Immature natural killer cell (primary cell): Measurements from ENCODE around the gene RNF41. TPM values are rescaled to one million over a fixed set of nuclear protein-coding genes. Genes with fewer than 3 reads are reported as not detected.
A peak's percentile ranks its signal among the peaks of the same experiment; 100 is the strongest.

ENCODE experiments used
- DNase-seq, 3 donors: peaks; one replicate each; pipeline ENCODE4 v3.0.0; 2022; ENCODE audit warnings: mixed read lengths in 1 of 3
- H3K27ac Mint-ChIP-seq, 6 donors: one replicate each; pipeline ENCODE4 v1.8.0; 2020; ENCODE audit warnings: mixed read lengths in 6 of 6, mild to moderate bottlenecking in 5 of 6, inconsistent platforms in 4 of 6, moderate library complexity in 3 of 6
- H3K27me3 Mint-ChIP-seq, 3 donors: one replicate each; pipeline ENCODE4 v1.8.0; 2020 to 2021; ENCODE audit warnings: low read depth in 3 of 3, mild to moderate bottlenecking in 3 of 3, mixed read lengths in 3 of 3, moderate library complexity in 3 of 3, inconsistent platforms in 1 of 3
- H3K36me3 Mint-ChIP-seq, 3 donors: one replicate each; pipeline ENCODE4 v1.8.0; 2020; ENCODE audit warnings: mixed read lengths in 3 of 3, inconsistent platforms in 2 of 3, mild to moderate bottlenecking in 2 of 3
- H3K4me1 Mint-ChIP-seq, 2 donors: one replicate each; pipeline ENCODE4 v1.8.0; 2020; ENCODE audit warnings: inconsistent platforms in 2 of 2, mild to moderate bottlenecking in 2 of 2, mixed read lengths in 2 of 2, moderate library complexity in 1 of 2
- H3K4me3 Mint-ChIP-seq, 5 donors: one replicate each; pipeline ENCODE4 v1.8.0; 2020; ENCODE audit warnings: mild to moderate bottlenecking in 5 of 5, mixed read lengths in 5 of 5, inconsistent platforms in 3 of 5, moderate library complexity in 3 of 5
- H3K9me3 Mint-ChIP-seq, 6 donors: one replicate each; pipeline ENCODE4 v1.8.0; 2020; ENCODE audit warnings: mild to moderate bottlenecking in 6 of 6, mixed read lengths in 6 of 6, inconsistent platforms in 4 of 6, moderate library complexity in 3 of 6
- polyA plus RNA-seq, 3 donors: library from polyadenylated mRNA; unstranded; fragments of 300-500 nt; fragmentation: Illumina TruSeq; gene quantifications; one replicate each; pipeline ENCODE4 v1.2.3, GENCODE V29; 2021

Gene RNF41
- polyA plus RNA-seq, 3 donors from 2014 or later: 49.0 to 55.1 (median 49.3) TPM

DNA sequence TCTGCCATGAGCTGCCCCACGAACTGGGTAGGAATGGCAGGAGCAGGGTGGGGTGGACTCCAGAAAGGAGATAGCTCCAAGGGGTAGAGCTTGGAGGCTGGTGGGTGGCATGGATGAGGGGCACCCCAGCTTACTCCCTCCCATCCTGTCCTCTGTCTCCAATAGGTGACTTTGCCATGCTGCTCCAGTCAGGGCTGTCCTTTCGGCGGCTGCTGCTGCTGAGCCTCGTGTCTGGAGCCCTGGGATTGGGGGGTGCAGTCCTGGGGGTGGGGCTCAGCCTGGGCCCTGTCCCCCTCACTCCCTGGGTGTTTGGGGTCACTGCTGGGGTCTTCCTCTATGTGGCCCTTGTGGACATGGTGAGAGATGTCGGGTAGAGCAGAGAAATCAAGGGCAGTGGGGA, 15.3 kb upstream of the RNF41 start:
- no peak overlapping the region for H3K27ac Mint-ChIP-seq

DNA sequence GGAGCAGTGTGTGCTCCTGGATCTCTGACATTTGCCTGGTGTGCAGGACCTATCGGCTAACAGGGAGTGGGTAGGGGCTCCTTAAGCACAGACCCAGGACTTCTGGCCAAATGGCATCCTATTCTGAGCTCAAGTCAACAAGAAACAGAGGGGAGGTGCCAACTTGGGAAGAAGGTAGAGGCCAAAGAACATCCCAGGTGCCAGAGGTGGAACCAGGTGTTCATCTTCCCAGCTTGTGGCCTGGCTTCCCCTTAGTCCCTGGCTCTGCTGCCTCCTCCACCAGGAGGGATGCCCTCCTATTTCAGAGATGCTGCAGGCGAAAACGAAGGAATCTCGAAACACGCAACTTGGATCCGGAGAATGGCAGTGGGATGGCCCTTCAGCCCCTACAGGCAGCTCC, 14.4 kb upstream of the RNF41 start:
- Mint-ChIP-seq H3K4me3 (no peak overlapping the region), H3K9me3 (no peaks in the 10 kb centered on the region), H3K27me3 (no peaks in the 10 kb centered on the region), H3K4me1 (no peaks in the 10 kb centered on the region), H3K36me3 (peaks cover 0 to 2% (median 0%) of the 10 kb centered on the region in 3 donors), H3K27ac (peak overlapping the region in 1 of 6 donors; percentile 17)
- DNase-seq: no peak

More for the DNA sequence above, 15.3 kb upstream of the RNF41 start:
- Mint-ChIP-seq H3K4me1 (no peaks in the 10 kb centered on the region), H3K36me3 (peaks cover 3 to 5% (median 4%) of the 10 kb centered on the region in 3 donors), H3K9me3 (no peaks in the 10 kb centered on the region), H3K27me3 (no peaks in the 10 kb centered on the region), H3K4me3 (no peak overlapping the region)
- no peak for DNase-seq

DNA sequence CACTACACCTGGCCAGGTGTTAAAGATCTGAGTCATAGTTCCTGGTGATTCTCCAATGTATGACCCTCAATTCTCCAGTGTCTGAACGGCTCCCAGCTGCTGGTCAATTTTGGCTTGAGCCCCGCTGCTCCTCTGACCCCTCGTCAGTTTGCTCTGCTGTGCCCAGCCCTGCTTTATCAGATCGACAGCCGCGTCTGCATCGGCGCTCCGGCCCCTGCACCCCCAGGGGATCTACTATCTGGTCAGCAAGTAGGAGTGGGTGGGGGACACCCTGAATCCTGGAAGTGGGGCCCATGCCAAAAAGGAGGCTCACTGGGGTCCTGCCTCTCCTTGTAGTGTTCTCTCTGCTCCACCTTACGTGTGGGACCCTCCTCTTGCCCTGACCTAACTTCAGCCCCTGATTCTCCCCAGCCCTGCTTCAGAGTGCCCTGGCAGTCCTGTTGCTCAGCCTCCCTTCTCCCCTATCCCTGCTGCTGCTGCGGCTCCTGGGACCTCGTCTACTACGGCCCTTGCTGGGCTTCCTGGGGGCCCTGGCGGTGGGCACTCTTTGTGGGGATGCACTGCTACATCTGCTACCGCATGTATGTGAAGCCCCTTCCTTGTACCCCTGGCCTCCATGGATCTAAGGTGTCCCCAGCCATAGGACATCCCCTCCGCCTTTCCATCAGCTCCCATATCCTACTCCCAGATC, 13.2 kb upstream of the RNF41 start:
- H3K27ac Mint-ChIP-seq: no peak overlapping the region

DNA sequence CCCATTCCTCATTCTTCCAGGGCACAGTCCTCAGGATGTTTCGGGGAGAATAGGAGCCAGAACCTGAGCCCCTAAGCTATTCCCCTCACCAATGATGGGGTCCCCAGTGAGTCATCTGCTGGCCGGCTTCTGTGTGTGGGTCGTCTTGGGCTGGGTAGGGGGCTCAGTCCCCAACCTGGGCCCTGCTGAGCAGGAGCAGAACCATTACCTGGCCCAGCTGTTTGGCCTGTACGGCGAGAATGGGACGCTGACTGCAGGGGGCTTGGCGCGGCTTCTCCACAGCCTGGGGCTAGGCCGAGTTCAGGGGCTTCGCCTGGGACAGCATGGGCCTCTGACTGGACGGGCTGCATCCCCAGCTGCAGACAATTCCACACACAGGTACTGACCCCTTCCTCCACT, 9.5 kb upstream of the RNF41 start:
- no peaks in the 10 kb centered on the region for H3K9me3 Mint-ChIP-seq
- peaks cover 0 to 1% of the 10 kb centered on the region in 2 donors for H3K4me1 Mint-ChIP-seq
- H3K4me3 Mint-ChIP-seq: no peak overlapping the region
- DNase-seq: no peak
- H3K36me3 Mint-ChIP-seq: peaks cover 0 to 2% (median 0%) of the 10 kb centered on the region in 3 donors
- no peak overlapping the region for H3K27ac Mint-ChIP-seq
- H3K27me3 Mint-ChIP-seq: no peaks in the 10 kb centered on the region

More for the DNA sequence above, 13.2 kb upstream of the RNF41 start:
- no peaks in the 10 kb centered on the region for H3K27me3 Mint-ChIP-seq
- H3K4me1 Mint-ChIP-seq: no peaks in the 10 kb centered on the region
- DNase-seq: no peak
- H3K9me3 Mint-ChIP-seq: no peaks in the 10 kb centered on the region
- no peak overlapping the region for H3K4me3 Mint-ChIP-seq
- H3K36me3 Mint-ChIP-seq: no peaks in the 10 kb centered on the region

DNA sequence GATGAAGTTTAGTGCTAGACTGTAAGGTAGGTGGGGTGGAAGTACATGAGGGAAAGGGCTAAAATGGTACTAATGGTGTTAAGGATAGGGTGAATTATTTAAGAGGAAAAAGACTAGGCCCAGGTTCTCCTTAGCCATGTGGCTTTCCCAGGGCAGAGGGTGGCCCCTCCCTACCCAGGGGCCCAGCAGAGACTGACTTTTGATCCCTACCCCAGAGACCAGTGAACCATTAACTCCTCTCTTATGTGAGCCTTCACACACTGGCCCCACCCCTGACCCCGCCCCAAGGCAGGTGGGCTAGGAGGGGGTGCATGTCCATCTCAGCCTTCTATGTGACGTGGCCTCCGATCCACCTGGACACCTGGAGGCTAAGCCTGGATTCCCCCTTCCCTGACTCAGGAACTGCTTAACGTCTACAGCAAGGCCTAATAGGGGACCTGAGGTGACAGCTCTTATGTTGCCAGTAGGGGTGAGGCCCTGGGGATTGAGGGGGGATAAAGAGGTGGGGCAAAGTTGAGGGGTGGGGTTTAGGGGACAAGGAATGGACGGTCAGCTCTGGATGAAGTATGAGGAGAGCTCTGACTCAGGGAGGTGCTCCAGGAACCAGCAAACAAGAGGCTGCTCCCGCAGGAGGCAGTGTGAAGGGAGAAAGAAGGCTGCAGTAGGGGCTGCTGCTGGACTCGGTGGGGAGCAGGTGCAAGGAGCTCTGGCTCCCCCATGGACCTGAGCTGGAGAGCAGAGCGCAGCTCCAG, 8.9 kb upstream of the RNF41 start:
- Mint-ChIP-seq H3K9me3 (no peaks in the 10 kb centered on the region), H3K27me3 (no peaks in the 10 kb centered on the region), H3K27ac (no peak overlapping the region), H3K4me1 (peaks cover 2% of the 10 kb centered on the region in 2 donors), H3K36me3 (peaks cover 0 to 3% (median 0%) of the 10 kb centered on the region in 3 donors), H3K4me3 (no peak overlapping the region)
- DNase-seq: no peak

DNA sequence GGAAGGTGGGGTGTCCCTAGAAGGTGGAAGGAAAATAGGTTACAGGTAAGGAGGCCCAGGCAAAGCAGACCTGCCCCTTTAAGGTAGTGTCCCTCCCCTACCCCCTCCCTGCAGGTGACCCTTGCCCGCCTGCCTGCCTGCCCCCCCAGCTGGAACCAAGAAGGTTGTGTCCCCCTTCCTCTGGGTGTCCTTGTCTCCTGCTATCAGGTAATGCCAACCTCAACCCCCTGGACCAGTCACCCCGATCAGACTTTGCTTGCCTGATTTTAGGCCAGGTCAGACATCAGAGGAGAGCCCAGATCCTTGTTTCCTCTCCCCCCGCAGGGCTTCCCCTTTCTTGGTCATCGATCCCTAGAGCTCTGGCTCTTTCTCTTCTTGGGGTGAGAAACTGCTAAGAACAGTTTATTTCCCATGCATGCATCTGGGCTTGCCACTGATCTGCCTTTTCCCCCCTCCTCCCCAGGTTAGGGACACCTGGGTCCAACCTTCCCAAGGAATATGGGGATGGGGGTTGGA, 8.3 kb upstream of the RNF41 start, which contains the start of gene SLC39A5:
Gene SLC39A5, plus strand, starts transcription at position 136 of the 516 bp plus-strand sequence. CDS start 1,224 bp downstream, outside the sequence.
- no peak within 1 kb of the TSS for H3K27ac Mint-ChIP-seq

DNA sequence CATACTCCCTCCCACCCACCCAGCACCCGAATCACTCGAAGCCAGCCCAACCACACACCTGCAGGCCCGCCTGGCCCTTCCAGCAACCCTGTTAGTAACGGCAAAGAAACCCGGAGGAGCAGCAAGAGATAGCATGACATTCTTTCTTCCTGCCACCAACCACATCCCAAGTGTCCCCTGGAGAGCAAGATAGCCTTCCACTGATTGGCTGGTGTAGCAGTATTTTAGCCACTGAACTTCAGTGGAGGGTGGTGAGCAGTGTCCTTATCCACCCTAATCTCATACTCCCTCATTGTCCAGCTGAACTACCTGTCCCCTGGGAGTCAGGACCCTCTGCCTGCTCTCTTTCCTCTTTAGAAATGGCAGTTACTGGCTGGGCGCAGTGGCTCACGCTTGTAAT, 7.4 kb upstream of the RNF41 start:
- H3K4me1 Mint-ChIP-seq: peaks cover 15 to 16% of the 10 kb centered on the region in 2 donors
- no peak overlapping the region for H3K4me3 Mint-ChIP-seq
- no peak overlapping the region for H3K27ac Mint-ChIP-seq
- no peaks in the 10 kb centered on the region for H3K9me3 Mint-ChIP-seq
- peaks cover 0 to 1% (median 0%) of the 10 kb centered on the region in 3 donors for H3K27me3 Mint-ChIP-seq
- H3K36me3 Mint-ChIP-seq: peaks cover 0 to 3% (median 0%) of the 10 kb centered on the region in 3 donors
- DNase-seq: no peak

More for the DNA sequence above, 8.3 kb upstream of the RNF41 start, which contains the start of gene SLC39A5:
- Mint-ChIP-seq H3K36me3 (peaks cover 0 to 3% (median 0%) of the 10 kb centered on the region in 3 donors), H3K27me3 (no peaks in the 10 kb centered on the region), H3K9me3 (no peaks in the 10 kb centered on the region), H3K4me3 (no peak within 1 kb of the TSS), H3K4me1 (peaks cover 9% of the 10 kb centered on the region in 2 donors)
- DNase-seq: no peak

DNA sequence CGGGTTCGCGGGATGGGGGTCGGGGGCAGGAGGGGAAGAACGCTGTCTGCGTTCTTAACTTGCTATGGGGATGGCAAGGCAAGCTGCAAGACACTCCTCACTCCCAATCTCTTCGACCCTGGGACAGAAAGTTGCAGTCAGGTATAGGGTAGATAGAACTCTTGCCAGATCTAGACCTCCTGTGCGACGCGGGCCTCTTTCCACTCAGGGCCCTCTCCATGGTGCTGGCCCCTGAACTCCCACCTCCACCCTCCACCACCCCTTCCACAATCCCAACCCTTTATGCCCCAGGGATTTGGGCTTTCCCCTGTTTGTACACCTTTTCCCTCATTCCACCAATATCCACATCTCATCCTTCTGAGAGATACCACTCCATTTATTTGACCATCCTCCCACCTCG, 3.2 kb upstream of the RNF41 start:
- Mint-ChIP-seq H3K27me3 (peaks cover 0 to 11% (median 6%) of the 10 kb centered on the region in 3 donors), H3K4me1 (peaks cover 51% of the 10 kb centered on the region in 2 donors), H3K27ac (peak overlapping the region; percentile 75 to 100 (median 95)), H3K4me3 (peak overlapping the region; percentile 86 to 99 (median 94)), H3K36me3 (peaks cover 0 to 3% (median 0%) of the 10 kb centered on the region in 3 donors), H3K9me3 (no peaks in the 10 kb centered on the region)
- no peak for DNase-seq

DNA sequence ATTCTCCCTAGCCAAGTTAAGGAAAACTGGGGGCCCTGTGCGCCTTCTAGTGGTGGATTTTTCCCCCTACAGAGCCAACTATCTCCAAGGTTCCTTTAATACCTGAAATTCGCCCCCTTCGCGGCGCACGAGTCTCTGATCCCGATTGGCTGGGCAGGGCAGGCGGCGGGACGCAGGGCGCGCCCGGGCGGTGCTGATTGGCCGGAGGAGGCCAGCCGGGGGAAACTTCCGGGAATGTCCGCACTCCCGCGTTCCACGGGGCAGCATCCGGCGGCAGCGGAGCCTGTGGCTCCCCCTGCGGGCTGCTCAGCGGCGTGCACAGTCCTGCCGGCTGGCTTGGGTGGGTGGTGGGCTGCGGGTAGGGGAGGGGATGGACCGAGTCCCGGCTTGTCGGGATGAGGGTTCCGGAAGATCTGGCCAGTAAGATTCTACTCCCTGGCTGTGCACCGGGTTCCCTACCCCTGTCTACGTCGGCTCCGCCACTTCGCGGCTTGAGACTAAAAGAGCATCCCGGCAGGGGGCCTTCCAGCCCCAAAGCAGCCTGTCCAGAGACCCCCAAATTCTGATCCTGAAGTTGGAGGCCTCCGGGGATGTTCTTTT, 2.5 kb upstream of the RNF41 start, which contains the start of gene NABP2:
Gene NABP2, plus strand, starts transcription at position 241 of the 600 bp plus-strand sequence. CDS start 515 bp downstream, outside the sequence.
- Mint-ChIP-seq H3K36me3 (peaks cover 0 to 3% (median 0%) of the 10 kb centered on the region in 3 donors), H3K4me1 (peaks cover 51% of the 10 kb centered on the region in 2 donors), H3K4me3 (peak within 1 kb of the TSS; percentile 86 to 99 (median 94)), H3K27ac (peak within 1 kb of the TSS; percentile 93 to 100 (median 100)), H3K9me3 (no peaks in the 10 kb centered on the region), H3K27me3 (peaks cover 0 to 11% (median 6%) of the 10 kb centered on the region in 3 donors)
- peak; percentile 94 to 95 (median 94) for DNase-seq

DNA sequence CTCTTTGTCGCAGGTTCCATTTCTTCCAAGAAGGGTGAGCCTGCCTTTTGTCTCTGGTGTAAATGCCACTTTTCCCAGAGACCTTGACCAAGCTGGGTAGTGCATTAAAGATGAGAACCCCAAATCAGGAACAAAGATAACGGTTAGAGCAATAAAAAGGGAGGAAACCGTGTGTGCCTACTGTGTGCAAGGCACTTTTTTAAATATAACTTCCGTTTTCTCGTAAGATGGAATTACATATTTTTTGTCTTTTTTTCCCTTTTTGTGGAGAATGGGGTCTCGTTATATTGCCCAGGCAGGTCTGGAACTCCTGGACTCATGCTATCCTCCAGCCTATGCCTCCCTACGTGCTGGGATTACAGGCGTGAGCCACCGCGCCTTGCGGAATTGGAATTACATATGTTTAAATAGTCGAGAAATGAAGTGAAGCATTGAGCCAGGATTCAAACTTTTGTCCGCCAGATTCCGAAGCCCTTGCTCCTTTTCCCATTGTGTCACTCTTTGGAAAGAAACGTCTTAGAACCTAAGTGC, 1.9 kb upstream of the RNF41 start:
- DNase-seq: no peak
- H3K27me3 Mint-ChIP-seq: peaks cover 0 to 11% (median 6%) of the 10 kb centered on the region in 3 donors
- peaks cover 51% of the 10 kb centered on the region in 2 donors for H3K4me1 Mint-ChIP-seq

DNA sequence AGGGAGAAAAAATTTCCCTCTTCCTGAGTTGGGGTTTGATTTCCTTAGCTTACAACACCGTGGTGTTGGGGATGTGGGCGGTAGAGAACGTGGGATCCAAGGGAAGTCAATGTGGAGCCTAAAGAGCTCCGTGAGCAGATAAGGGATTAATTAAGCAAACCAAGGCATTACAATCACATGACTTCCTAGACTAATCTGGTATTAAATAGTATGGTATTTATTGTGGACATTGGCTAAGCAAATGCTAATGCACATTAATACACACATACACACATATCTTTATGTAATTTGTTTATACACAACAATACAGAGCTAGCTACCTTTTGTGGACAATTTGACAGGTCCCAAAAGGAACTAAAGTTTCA, 791 bp upstream of the RNF41 start:
- H3K36me3 Mint-ChIP-seq: peaks cover 0 to 3% (median 0%) of the 10 kb centered on the region in 3 donors
- peaks cover 51% of the 10 kb centered on the region in 2 donors for H3K4me1 Mint-ChIP-seq
- no peaks in the 10 kb centered on the region for H3K9me3 Mint-ChIP-seq
- DNase-seq: no peak
- H3K27me3 Mint-ChIP-seq: peaks cover 0 to 11% (median 6%) of the 10 kb centered on the region in 3 donors
- H3K27ac Mint-ChIP-seq: peak overlapping the region; percentile 99 to 100 (median 100)
- peak overlapping the region; percentile 93 to 99 (median 96) for H3K4me3 Mint-ChIP-seq

More for the DNA sequence above, 1.9 kb upstream of the RNF41 start:
- Mint-ChIP-seq H3K36me3 (peaks cover 0 to 3% (median 0%) of the 10 kb centered on the region in 3 donors), H3K9me3 (no peaks in the 10 kb centered on the region), H3K4me3 (peak overlapping the region; percentile 86 to 99 (median 94)), H3K27ac (peak overlapping the region; percentile 93 to 100 (median 100))

DNA sequence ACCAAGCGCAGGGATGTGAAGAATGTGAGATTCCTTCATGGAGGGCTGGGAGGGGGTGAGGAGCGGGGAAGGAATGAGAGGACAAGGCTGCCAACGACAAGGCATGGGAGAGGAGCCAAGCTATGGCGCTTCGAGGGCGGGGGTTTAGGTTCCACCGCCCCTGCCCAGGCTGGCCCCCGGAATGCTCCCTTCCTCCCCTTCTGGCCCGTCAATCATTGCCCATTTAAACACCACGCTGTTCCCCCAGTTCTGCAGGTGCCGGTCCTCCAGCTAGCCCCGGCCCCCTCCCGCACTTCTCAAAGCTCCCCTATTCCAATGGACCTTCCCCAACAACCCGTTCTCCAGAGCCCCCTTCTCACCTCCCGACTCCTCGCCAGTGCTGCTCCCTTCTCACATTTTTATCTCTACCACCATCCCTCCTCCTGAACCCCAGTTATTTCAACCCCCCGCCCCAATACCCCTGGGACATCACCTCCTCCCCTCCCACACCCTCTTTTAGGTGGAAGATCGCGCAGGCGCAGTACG, 428 bp downstream of the RNF41 start:
- peaks cover 0 to 11% (median 6%) of the 10 kb centered on the region in 3 donors for H3K27me3 Mint-ChIP-seq
- peak overlapping the region; percentile 93 to 99 (median 96) for H3K4me3 Mint-ChIP-seq
- no peak for DNase-seq
- peak overlapping the region; percentile 99 to 100 (median 100) for H3K27ac Mint-ChIP-seq
- H3K4me1 Mint-ChIP-seq: peaks cover 51 to 55% of the 10 kb centered on the region in 2 donors
- H3K36me3 Mint-ChIP-seq: peaks cover 0 to 5% (median 3%) of the 10 kb centered on the region in 3 donors
- no peaks in the 10 kb centered on the region for H3K9me3 Mint-ChIP-seq
